MCF 10A (cell line): ENCODE measurements around the gene LOXL3. TPM values are rescaled to one million over a fixed set of nuclear protein-coding genes. Genes with fewer than 3 reads are reported as not detected.
A peak's percentile ranks its signal among the peaks of the same experiment; 100 is the strongest.

Experiments used
- Bru-seq: library from RNA; stranded (reverse); fragments of 400-500 nt; gene quantifications from one replicate; lab custom pipeline; 2021; lab: Mats Ljungman, UMichigan
- BruChase-seq, 2 experiments: library from RNA; stranded (reverse); fragments of 400-500 nt; gene quantifications; one replicate each; lab custom pipeline; 2021; lab: Mats Ljungman, UMichigan
- BruUV-seq: library from RNA; stranded (reverse); fragments of 400-500 nt; replicated peaks from 2 replicates; lab custom pipeline; 2021; lab: Mats Ljungman, UMichigan
- CTCF ChIA-PET: fragments of 300-600 bp; sonication (Branson Sonifier 250); formaldehyde crosslinking; extraction: SDS; loops from one replicate; lab custom pipeline; 2021; ENCODE audit warnings: antibody characterized with exemption, inconsistent platforms; lab: Yijun Ruan, JAX
- POLR2A ChIA-PET: fragments of 300-600, 350-650 bp; sonication (Branson Sonifier 250); formaldehyde crosslinking; extraction: SDS; loops from one replicate; lab custom pipeline; 2020; ENCODE audit warnings: antibody characterized with exemption, inconsistent platforms; lab: Yijun Ruan, JAX
- DNase-seq: peaks from one replicate; pipeline ENCODE4 v3.0.0-alpha.2; 2018; ENCODE audit not compliant: unreplicated experiment
- H3K27ac Mint-ChIP-seq: one replicate; pipeline ENCODE4 v1.8.0; 2022; ENCODE audit warnings: mild to moderate bottlenecking, low read depth, mixed read lengths; ENCODE audit not compliant: unreplicated experiment
- H3K27me3 Mint-ChIP-seq: one replicate; pipeline ENCODE4 v1.8.0; 2022; ENCODE audit warnings: mixed read lengths; ENCODE audit not compliant: insufficient read depth, unreplicated experiment
- H3K36me3 Mint-ChIP-seq: one replicate; pipeline ENCODE4 v1.8.0; 2022; ENCODE audit warnings: mild to moderate bottlenecking, moderate library complexity, mixed read lengths; ENCODE audit not compliant: insufficient read depth, unreplicated experiment
- H3K4me1 Mint-ChIP-seq: one replicate; pipeline ENCODE4 v1.8.0; 2022; ENCODE audit warnings: mixed read lengths; ENCODE audit not compliant: insufficient read depth, unreplicated experiment
- H3K4me3 Mint-ChIP-seq: one replicate; pipeline ENCODE4 v1.8.0; 2022; ENCODE audit warnings: mild to moderate bottlenecking, moderate library complexity, mixed read lengths; ENCODE audit not compliant: unreplicated experiment
- H3K9me3 Mint-ChIP-seq: one replicate; pipeline ENCODE4 v1.8.0; 2022; ENCODE audit warnings: mixed read lengths; ENCODE audit not compliant: unreplicated experiment
- intact Hi-C: fragments of 100-400 bp; cut with micrococcal nuclease; formaldehyde crosslinking; loops from 2 replicates; pipeline ENCODE4 v1.14.1; 2022
- long read RNA-seq: library from polyadenylated mRNA; stranded (forward); transcript quantifications from one replicate; pipeline ENCODE4 v2.0.0, GENCODE V29; 2022
- total RNA-seq: library from RNA; stranded (reverse); gene quantifications from 2 replicates; pipeline ENCODE4 v1.2.3, GENCODE V29; 2022
- TF ChIP-seq, protein P1 (sequence below): fragments of 200-600 bp; IDR thresholded peaks from one replicate; pipeline ENCODE4 v1.8.0; 2022; ENCODE audit warnings: antibody characterized with exemption, mild to moderate bottlenecking; ENCODE audit not compliant: unreplicated experiment

Gene LOXL3, protein sequence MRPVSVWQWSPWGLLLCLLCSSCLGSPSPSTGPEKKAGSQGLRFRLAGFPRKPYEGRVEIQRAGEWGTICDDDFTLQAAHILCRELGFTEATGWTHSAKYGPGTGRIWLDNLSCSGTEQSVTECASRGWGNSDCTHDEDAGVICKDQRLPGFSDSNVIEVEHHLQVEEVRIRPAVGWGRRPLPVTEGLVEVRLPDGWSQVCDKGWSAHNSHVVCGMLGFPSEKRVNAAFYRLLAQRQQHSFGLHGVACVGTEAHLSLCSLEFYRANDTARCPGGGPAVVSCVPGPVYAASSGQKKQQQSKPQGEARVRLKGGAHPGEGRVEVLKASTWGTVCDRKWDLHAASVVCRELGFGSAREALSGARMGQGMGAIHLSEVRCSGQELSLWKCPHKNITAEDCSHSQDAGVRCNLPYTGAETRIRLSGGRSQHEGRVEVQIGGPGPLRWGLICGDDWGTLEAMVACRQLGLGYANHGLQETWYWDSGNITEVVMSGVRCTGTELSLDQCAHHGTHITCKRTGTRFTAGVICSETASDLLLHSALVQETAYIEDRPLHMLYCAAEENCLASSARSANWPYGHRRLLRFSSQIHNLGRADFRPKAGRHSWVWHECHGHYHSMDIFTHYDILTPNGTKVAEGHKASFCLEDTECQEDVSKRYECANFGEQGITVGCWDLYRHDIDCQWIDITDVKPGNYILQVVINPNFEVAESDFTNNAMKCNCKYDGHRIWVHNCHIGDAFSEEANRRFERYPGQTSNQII
- 0.93 and 1.2 TPM in 2 replicates for total RNA-seq
- percentile 25 among the genes with signal in this experiment for Bru-seq, nascent RNA
- BruChase-seq, experiment 1, labeled RNA remaining after a 6-hour chase = percentile 16 among the genes with signal in this experiment
- percentile 23 among the genes with signal in this experiment for BruChase-seq, experiment 2, labeled RNA remaining after a 2-hour chase
- long read RNA-seq, partial matches to known transcripts = 0 of 1 reads
- long read RNA-seq, other reads (novel, unspliced or antisense) = 1 of 1 reads

DNA sequence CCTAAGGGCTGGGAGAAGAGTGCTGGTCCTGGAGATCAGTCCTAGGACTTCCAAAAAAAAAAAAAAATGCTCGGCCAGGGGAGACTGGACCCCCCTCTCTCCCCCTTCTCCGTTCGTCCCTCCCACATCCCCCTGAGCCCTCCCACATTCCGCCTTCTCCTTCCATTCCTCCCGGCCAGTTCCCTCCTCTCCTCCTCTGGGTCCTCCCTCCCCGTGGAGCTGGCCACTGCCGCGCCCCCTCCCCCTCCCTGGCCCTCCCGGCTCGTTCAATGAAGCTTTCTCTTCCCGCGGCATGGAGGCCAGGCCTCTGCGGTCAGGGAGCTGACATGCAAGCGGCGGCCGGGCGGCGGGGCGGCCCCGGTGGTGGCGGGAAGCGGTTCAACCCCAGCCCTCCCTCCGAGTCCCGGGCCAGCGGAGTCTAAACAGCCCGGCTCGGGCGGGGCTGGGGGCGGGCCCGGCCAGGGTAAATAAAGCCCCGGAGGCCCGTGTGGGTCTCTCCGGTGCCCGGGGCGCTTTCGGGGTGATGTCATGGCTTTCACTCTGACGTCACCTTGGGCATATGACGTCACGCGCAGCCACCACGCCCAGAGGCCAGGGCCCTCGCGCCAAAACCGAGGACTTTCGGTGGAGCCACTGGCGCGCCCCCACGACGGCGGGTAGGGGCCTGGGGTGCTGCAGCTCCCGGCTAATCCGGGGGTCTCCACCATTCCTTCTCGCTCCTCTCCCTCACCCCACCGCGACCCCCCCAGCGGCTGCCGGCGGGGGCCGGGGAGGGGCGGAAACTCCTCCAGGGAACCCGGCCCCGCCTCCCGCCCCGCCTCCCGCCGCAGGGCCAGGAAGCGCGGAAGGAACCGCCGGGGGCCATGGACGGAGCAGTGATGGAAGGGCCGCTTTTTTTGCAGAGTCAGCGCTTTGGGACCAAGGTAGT is at the start of gene LOXL3, which contains the start of gene DOK1:
TSS of gene LOXL3 (minus strand) at position 51 of the 928 bp plus-strand sequence. CDS start 1,308 bp downstream, outside the sequence.
TSS of gene DOK1 (plus strand) at position 829 of the 928 bp plus-strand sequence. CDS start at position 864, 35 bp downstream.
- Mint-ChIP-seq H3K4me1 (peaks cover 11% of the 10 kb centered on the region), H3K36me3 (no peaks in the 10 kb centered on the region), H3K27me3 (no peaks in the 10 kb centered on the region), H3K9me3 (no peaks in the 10 kb centered on the region), H3K4me3 (peak within 1 kb of the TSS; percentile 48), H3K27ac (peak within 1 kb of the TSS; percentile 16)
- DNase-seq = peak; percentile 58
- TF ChIP-seq, protein P1, sequence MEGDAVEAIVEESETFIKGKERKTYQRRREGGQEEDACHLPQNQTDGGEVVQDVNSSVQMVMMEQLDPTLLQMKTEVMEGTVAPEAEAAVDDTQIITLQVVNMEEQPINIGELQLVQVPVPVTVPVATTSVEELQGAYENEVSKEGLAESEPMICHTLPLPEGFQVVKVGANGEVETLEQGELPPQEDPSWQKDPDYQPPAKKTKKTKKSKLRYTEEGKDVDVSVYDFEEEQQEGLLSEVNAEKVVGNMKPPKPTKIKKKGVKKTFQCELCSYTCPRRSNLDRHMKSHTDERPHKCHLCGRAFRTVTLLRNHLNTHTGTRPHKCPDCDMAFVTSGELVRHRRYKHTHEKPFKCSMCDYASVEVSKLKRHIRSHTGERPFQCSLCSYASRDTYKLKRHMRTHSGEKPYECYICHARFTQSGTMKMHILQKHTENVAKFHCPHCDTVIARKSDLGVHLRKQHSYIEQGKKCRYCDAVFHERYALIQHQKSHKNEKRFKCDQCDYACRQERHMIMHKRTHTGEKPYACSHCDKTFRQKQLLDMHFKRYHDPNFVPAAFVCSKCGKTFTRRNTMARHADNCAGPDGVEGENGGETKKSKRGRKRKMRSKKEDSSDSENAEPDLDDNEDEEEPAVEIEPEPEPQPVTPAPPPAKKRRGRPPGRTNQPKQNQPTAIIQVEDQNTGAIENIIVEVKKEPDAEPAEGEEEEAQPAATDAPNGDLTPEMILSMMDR = no peak
- intact Hi-C loops = no loop called here
- POLR2A ChIA-PET = no interaction called here
- no TSS peak for BruUV-seq
- CTCF ChIA-PET = no interaction called here

DNA sequence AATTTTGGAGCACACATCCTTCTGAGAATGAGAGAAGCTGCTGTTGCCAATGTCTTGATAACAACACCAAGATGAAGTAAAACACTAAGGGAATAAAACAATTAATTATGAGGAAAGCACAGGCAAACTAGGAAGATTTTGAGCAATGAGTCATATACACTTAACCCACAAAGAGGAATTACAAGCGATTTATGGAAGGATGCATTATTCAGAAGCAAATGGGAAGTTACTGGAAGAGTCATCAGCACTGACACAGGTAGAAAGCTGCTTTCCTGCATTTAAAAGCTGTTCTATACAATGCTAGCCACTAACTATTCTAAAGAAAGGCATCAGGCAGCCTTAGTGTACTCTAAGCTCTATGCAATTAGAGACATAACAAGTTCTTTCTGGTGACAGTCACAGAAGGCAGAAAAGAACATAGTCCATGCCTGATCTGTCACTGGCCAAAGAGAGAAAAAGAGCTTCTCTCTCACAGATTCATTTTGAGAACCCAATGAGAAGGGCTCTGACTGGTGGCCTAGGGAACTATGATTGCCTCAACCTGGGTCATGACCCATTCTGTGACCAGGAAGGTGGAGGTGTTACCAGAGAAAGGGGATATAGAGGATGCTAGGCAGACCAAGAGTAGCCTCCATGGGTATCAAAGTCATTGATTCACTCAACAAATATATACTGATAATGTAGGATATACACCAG is 49.0 kb upstream of the LOXL3 start:
- ChIA-PET CTCF (interaction anchor here (6.7 kb wide), 1 partner anchor 15 kb away, joined by 61 read pairs; no protein-coding TSS in a partner anchor), POLR2A (interaction anchor here (0.6 to 1.2 kb wide), 2 partner anchors 12 kb away, joined by 4 read pairs; no protein-coding TSS in a partner anchor)
- peak; percentile 43 for DNase-seq
- Mint-ChIP-seq H3K27ac (no peak overlapping the region), H3K4me3 (no peak overlapping the region), H3K36me3 (no peaks in the 10 kb centered on the region), H3K27me3 (peaks cover 46% of the 10 kb centered on the region), H3K4me1 (peaks cover 7% of the 10 kb centered on the region), H3K9me3 (no peaks in the 10 kb centered on the region)
- TF ChIP-seq, protein P1 = no peak
- intact Hi-C loops = no loop called here
- BruUV-seq = no TSS peak

DNA sequence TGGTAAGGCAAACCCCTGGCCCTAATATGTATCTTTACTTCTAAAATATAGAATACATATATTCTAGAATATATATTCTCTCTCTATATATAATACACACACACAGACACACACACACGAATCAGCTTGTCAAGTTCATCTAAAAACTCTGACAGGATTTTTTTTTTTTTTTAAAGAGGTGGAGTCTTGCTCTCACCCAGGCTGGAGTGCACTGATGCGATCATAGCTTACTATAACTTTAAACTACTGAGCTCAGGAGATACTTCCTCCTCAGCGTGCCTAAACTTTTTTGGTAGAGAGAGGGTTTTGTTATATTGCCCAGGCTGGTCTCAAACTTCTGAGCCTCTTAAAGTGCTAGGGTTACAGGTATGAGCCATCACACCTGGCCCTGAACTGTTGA is 45.9 kb upstream of the LOXL3 start:
- Mint-ChIP-seq H3K36me3 (no peaks in the 10 kb centered on the region), H3K9me3 (no peaks in the 10 kb centered on the region), H3K4me3 (no peak overlapping the region), H3K27ac (no peak overlapping the region), H3K4me1 (peaks cover 7% of the 10 kb centered on the region), H3K27me3 (peaks cover 39% of the 10 kb centered on the region)
- intact Hi-C loops = no loop called here
- ChIA-PET POLR2A (interaction anchor here (0.7 kb wide), 1 partner anchor 243 kb away, joined by 3 read pairs; no protein-coding TSS in a partner anchor), CTCF (interaction anchor here (0.5 to 6.7 kb wide), 4 partner anchors 12 to 1022 kb away, joined by 3 to 61 read pairs (median 4); partner anchors contain the start of gene MOGS)
- BruUV-seq = no TSS peak
- DNase-seq = no peak
- TF ChIP-seq, protein P1 = no peak
